NAMALWA (cell line): ENCODE results near the gene M6PR.

ENCODE experiments used
- DNase-seq: peaks from one replicate; pipeline ENCODE4 v3.0.0-alpha.2; 2015; ENCODE audit warnings: low spot score

The M6PR gene

GRCh38 chr12:8949342-8950220, at the start of gene M6PR:
Gene M6PR (minus strand): TSS chr12:8949645. CDS start chr12:8946404, 3,241 bp downstream.
- peak; percentile 100 for DNase-seq

GRCh38 chr12:8996682-8997405, 47.4 kb upstream of the M6PR start:
- DNase-seq = no peak

GRCh38 chr12:8995021-8995775, 45.8 kb upstream of the M6PR start:
- DNase-seq = no peak

GRCh38 chr12:8993827-8994226, 44.4 kb upstream of the M6PR start:
- no peak for DNase-seq

GRCh38 chr12:8991371-8992345, 42.2 kb upstream of the M6PR start:
- no peak for DNase-seq

- DNase-seq = no peak
These were observed 40.0 kb upstream of the M6PR start, which contains the start of gene KLRG1 for GRCh38 chr12:8989413-8989812. Gene KLRG1 (plus strand): TSS chr12:8989546. CDS start chr12:8989636, 90 bp downstream.

GRCh38 chr12:8987685-8988084, 38.2 kb upstream of the M6PR start:
- no peak for DNase-seq

GRCh38 chr12:8987163-8987562, 37.7 kb upstream of the M6PR start:
- no peak for DNase-seq

- DNase-seq = no peak
These were observed 35.8 kb upstream of the M6PR start for GRCh38 chr12:8985213-8985754.

GRCh38 chr12:8980137-8980536, 30.7 kb upstream of the M6PR start:
- no peak for DNase-seq

- no peak for DNase-seq
These were observed 21.0 kb upstream of the M6PR start for GRCh38 chr12:8970432-8970831.

- no peak for DNase-seq
These were observed 20.5 kb upstream of the M6PR start for GRCh38 chr12:8969861-8970411.

GRCh38 chr12:8968761-8969160, 19.3 kb upstream of the M6PR start:
- DNase-seq = no peak

GRCh38 chr12:8960176-8960575, 10.7 kb upstream of the M6PR start:
- DNase-seq = no peak

GRCh38 chr12:8958066-8958465, 8.6 kb upstream of the M6PR start:
- DNase-seq = no peak

- DNase-seq = no peak
These were observed 8.1 kb upstream of the M6PR start for GRCh38 chr12:8957561-8957960.

- no peak for DNase-seq
These were observed 7.3 kb upstream of the M6PR start for GRCh38 chr12:8956772-8957171.

- DNase-seq = no peak
These were observed 6.6 kb upstream of the M6PR start for GRCh38 chr12:8956073-8956472.

GRCh38 chr12:8953773-8954402, 4.4 kb upstream of the M6PR start:
- no peak for DNase-seq

GRCh38 chr12:8951744-8952143, 2.3 kb upstream of the M6PR start:
- no peak for DNase-seq
